GM18507 (cell line): Measurements from ENCODE around the gene SLC25A47.
"Not testable (repeated sequence)": the region's sequence is repeated elsewhere in the genome, so short reads cannot be mapped to it uniquely, and the experiment has no call there.

Source experiments
- DNase-seq: peaks from one replicate; pipeline ENCODE4 v3.0.0; 2011; ENCODE audit warnings: low read depth; ENCODE audit not compliant: insufficient read length; ENCODE audit errors: extremely low spot score
- FAIRE-seq: peaks from 2 replicates; lab custom pipeline; 2011; peaks lifted over from hg19 to GRCh38; lab: Jason Lieb, UNC

The SLC25A47 gene

DNA sequence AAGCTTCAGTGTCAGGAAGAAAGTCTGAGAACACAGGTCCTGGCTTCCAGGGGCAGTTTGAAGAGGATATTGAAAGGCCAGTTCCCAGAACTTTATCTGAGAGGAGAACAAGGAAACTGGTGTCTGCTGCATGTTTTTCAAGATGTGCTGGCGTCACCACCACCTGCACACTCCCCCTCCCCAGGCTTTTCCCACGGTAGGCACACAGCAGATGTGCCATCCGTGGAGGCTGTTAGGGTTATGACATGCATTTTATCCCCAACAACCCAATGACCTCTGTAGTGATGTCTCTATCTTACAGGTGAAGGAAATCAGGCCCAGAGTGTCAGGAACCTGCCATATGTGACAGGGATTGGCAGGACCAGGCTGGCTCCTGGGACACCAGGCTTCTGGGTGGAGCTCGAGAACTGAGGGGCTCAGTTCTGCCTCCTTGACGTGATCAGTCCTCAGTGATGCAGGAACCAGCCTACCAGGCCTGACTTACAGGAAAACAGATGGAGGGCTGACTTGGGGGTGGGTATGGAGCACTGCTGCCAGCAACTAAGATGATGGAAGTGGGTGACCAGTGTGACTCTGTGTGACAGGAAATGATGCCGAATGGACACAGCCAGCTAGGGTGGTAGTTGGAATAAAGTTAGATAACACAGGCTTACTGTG is 16.8 kb downstream of the SLC25A47 start:
- FAIRE-seq: no peak

DNA sequence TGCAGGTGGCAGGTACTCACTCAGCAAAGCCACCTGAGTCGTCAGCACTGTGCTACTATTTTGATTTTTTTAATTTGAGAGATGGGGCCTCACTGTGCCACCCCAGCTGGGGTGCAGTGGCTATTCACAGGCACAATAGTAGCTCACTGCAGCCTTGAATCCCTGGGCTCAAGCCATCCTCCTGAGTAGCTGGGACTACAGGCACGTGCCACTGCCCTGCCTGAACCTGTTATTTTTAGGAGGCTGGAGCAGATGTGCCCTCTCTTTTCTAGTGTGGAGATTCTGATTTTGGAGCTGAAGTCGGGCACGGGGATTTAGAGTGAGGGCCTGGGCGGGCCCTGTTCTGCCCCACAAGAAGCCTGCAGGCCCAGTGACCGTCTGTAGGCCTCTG is 17.3 kb downstream of the SLC25A47 start:
- FAIRE-seq (no peak), DNase-seq (no peak)

More for the DNA sequence above, 16.8 kb downstream of the SLC25A47 start:
- DNase-seq: no peak

DNA sequence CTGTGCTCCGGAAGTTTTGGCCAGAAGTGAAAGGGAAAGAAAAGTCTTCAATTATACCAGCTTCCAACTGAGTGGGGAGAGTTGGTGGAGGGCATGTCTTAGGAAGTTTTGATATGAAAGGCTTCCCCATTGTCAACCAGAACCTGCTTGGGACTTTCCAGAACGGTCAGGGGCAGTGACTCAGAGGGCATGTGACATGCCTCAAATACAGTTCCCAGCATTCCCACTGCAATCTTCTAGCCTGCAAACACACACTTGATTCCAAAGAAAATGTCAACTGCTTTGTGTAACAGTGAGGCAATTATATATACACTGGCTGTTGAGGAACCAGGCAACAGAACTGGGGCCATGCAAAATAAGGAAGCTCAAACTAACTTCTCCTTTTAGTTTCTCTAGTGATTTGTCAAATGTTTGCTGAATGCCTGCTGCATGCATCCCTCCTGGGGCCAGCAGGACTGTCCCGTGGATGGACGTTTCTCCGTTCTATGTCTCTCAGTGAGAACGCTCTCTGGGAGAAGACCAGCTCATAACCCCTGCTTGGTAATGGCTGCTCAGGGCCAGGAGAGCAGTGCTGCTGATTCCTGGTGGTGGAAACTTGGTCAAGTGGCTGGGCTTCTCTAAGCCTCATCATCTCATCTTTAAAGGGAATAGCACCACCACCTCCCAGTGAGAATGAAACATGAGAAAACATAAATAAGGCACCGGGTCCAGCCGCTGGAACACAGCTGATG is 18.3 kb downstream of the SLC25A47 start:
- DNase-seq (no peak), FAIRE-seq (peak; percentile 77)

DNA sequence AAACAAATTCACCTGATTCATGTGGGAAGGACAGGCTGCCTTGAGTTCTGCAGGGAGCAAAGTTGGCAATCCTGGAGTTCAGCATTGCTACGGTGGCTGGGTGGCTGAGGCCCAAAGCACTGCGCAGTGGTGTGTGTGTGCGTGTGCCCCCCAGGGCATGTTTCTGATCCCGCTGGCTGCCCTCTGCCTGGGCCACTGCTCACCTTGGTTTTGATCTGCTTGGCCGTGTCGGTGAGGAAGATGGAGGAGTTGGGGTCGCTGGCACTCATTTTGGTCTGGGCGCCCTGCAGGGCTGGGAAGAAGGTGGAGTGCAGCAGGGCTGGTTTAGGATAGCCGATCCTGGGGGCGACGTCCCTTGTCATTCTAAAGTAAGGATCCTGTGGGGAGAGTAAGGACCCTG is 19.1 kb downstream of the SLC25A47 start:
- FAIRE-seq (no peak), DNase-seq (no peak)

DNA sequence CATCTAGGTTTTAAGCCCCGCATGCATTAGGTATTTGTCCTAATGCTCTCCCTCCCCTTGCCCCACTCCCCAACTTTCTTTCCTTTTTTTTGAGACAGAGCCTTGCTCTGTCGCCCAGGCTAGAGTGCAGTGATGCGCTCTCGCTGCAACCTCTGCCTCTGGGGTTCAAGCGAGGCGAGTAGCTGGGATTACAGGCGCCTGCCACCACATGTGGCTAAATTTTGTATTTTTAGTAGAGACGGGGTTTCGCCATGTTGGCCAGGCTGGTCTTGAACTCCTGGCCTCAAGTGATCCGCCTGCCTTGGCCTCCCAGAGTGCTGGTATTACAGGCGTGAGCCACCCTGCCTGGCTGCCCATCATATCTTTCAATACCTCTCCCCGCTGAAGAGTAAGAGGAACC is 19.7 kb downstream of the SLC25A47 start:
- DNase-seq, FAIRE-seq: not testable (repeated sequence)

DNA sequence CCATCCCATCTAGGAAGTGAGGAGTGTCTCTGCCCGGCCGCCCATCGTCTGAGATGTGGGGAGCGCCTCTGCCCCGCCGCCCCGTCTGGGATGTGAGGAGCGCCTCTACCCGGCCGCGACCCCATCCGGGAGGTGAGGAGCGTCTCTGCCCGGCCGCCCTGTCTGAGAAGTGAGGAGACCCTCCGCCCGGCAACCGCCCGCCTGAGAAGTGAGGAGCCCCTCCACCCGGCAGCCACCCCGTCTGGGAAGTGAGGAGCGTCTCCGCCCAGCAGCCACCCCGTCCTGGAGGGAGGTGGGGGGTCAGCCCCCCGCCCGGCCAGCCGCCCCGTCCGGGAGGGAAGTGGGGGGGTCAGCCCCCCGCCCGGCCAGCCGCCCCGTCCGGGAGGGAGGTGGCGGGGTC is 21.5 kb downstream of the SLC25A47 start:
- FAIRE-seq, DNase-seq: not testable (repeated sequence)

DNA sequence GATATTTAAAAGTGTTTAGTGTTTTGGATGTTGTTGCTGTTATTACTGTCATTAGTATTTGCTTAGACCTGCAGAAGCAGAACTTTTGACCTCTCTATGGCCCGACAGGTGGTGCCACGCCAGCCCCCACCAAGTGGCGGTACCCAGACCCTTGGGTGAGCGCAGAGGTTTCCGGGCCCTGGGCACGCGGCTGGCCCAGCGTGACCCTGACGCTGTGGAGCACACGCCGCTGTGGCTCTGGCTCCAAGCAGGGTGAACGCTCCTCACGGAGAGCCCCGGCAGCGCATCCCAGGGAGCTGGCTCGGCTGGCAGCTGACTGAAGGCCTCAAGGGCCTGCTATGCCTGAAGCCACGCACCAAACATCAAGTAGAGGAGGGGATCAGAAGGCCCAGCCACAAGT is 22.6 kb downstream of the SLC25A47 start:
- FAIRE-seq: no peak

DNA sequence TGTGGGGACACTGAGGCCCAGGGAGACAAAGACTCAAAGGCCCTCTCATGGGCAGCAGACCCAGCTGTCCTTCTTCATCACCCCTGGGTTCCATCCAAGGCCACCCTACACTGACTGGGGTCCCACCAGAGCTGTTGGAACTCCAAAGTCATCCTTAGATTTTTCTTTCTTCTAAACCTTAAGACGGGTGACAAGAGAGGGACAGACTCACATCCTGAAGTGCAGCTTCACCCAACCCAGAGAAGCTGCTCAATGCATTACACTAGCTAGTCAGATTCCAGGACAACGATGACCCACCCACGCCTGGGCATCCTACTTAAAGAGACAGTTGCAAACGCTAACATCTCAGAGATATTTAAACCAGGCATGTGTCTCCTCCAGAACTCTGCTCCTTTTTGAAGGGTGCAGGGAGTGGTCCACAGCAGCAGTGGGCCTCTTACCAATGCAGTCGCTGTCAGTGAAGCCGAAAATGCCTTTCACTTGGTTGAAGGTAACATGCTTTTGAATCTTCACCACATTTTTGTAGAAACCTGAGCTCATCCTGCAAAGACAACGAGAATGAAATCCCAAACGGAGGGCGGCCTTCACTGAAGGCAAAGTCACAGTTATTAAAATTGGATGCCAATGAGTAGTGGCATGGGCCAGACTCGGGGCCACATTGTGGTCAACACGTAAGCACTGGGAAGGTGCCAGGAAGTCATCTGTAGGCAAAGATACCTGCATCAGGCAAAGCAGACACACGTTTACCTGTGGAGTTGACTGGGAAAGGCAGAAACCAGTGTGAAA is 23.4 kb downstream of the SLC25A47 start:
- FAIRE-seq (no peak), DNase-seq (no peak)

More for the DNA sequence above, 22.6 kb downstream of the SLC25A47 start:
- no peak for DNase-seq

DNA sequence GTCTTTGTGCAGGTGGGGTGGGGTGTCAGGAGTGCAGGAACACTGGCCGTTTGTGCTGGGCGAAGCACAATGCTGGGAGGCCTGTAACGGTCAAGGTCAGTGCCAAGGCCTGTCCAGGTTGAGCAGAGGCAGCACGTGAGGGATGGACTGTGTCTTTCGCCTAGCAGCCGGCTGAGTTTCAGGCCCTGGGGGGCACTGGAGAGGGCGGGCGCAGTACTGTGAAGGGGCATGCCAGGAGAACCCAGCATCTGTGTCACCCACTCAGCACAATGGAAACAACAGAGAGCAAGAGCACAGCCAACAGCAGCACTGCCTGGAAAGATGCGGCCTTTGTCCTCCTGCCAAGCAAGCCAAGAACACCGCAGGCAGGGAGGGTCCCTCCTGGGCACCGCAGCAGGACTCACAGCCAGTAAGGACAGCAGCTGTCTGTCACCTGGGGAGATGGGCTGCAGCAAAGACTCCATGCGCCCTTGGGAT is 25.2 kb downstream of the SLC25A47 start:
- no peak for DNase-seq
- FAIRE-seq: no peak

DNA sequence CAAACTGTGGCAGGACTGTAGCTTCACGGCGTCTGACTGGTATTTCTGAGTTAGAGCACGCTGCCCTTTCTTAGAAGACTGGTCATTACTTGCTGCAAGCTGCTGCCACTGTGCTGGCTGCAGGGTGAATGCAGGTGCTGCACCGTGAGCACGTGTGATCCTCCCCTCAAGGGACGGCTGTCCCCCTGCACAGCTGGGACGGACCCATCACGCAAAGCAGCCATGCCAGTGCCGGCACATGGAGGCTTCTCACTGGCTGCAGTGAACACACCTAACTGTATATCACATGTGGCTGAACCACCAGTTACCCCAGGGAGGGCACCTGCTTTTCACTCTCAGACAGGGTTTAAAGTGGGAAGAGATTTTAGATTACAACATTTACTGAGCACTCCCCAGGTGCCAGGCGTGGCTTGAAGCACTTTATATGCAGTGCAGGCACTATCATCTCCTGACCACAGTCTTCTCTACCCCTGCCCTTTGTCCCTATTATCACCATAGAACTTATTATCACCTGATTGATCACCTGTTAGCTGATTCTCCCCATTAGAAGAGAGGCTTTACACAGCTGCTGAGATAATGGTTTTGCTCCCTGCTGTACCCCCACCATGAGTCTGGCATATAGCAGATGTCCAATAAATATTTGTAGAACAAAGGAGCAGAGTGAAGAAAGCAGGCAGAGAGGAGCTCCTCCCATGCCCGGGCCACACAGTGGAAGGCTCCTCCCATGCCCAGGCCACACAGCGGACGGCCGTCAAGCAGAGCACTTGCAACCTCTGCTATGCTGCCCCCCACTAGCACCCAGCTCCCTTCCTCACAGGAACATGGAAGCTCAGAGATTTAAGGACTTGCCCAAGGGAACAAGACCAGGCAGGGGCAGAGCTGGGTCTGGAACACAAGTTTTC is 25.9 kb downstream of the SLC25A47 start:
- FAIRE-seq (no peak), DNase-seq (no peak)

DNA sequence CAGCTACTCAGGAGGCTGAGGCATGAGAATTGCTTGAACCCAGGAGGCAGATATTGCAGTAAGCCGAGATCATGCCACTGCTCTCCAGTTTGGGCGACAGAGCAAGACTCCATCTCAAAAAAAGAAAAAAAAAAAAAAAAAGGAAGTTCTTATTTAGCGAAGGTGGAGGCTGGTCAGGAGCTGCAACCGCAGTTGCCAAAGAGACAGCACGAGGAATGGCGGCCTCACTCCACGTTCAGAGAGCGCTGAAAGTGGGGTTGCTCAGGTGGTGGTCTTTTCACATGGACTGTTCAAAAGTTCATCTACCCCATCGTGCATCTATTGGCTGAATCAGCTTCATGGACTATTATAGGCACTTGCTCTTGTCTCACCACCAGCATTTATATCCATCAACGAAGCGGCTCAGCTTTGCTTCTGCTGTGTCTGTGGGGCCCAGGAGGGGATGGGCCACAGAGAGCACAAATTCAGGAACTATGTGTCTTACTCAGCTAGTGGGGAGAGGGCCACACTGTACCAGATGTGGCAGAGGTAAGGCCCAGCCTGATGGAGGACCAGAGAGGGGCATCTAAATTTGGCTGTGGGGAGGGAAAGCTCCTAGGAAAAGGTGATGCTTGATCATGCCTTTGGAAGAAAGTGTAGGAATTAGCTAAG is 27.3 kb downstream of the SLC25A47 start:
- no peak for DNase-seq
- FAIRE-seq: no peak

DNA sequence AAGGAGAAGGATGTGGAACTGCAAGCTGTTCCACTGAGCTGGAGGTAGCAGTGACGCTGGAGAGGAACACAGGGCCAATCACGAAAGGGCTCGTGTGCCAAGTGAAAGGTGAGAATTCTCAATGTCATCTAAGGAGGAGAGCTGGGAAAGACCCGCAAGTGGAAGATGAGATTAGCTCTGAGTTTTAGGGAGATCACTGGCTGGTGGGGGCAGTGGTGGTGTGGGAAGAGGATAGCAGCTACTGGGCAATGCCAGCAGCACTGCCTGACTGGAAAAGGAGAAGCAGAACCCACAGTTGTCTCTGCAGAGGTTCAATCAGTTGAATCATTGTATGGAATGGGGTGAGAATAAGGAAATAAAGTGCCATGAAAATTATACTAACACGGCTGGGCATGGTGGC is 27.8 kb downstream of the SLC25A47 start:
- FAIRE-seq (no peak), DNase-seq (no peak)

DNA sequence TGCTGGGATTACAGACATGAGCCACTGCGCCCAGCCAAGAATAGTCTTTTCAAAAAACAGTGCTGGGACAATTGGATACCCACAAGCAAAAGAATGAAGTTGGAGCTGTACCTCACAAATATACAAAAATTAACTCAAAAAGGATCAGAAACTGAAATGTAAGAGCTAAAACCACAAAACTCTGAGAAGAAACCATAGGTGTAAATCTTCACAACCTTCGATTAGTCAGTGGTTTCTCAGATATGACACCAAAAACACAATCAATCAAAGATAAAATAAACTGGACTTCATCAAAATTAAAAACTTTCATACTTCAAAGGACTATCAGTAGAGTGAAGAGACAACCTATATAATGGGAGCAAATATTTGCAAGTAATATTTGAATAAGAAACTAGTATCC is 35.3 kb downstream of the SLC25A47 start:
- FAIRE-seq (peak; percentile 72), DNase-seq (no peak)

DNA sequence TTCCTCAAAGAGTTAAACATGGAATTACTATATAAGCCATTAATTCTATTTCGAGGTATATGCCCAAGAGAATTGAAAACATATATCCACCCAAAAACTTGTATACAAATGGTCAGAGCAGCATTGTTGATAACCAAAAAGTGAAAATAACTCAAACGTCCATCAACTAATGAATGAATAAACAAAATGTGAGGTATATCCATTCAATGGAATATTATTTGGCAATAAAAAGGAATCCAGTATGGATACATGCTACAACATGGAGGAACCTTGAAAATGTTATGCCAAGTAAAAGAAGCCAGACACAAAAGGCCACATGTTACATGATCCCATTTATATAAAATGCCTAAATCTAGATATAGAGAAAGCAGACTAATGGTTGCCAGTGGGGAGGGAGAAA is 36.0 kb downstream of the SLC25A47 start:
- DNase-seq (no peak), FAIRE-seq (peak; percentile 26)

DNA sequence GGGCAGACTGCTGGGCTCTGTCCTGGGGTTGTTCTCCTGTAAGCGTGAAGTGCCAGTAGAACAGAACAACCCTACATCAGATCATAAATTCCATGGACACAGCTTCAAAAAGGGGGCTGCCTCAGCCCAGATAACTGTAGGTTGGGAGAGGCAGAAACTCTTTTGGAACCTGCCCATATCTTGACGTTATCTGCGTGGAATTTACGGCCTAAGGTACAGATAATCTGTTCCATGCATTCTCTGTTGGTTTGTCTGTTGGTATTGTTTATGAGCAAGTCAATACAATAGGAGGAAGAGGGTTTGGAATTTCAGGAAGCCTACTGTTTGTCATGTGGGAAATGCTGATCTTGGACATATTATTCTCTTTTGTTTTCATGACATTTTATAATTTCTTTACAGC is 36.7 kb downstream of the SLC25A47 start:
- DNase-seq: no peak
- FAIRE-seq: no peak

DNA sequence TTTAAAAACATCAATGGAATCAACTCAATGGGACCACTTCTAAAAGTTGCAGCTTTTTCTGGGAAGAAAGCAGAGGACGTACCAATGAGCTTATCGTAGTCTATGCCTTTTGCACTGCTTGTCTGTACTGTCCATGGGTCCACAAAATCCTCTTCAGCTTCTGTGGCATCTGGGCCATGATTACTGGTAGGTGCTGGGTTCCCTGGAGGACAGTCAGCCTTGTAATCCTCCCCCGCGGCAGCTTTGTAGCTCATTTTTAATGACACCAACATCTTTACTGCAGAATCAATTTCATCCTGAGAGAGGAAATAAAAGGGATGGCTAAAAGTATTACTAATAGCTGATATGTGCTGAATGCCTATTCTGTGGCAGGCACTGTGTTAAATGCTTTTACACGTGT is 38.5 kb downstream of the SLC25A47 start:
- no peak for FAIRE-seq
- DNase-seq: no peak

DNA sequence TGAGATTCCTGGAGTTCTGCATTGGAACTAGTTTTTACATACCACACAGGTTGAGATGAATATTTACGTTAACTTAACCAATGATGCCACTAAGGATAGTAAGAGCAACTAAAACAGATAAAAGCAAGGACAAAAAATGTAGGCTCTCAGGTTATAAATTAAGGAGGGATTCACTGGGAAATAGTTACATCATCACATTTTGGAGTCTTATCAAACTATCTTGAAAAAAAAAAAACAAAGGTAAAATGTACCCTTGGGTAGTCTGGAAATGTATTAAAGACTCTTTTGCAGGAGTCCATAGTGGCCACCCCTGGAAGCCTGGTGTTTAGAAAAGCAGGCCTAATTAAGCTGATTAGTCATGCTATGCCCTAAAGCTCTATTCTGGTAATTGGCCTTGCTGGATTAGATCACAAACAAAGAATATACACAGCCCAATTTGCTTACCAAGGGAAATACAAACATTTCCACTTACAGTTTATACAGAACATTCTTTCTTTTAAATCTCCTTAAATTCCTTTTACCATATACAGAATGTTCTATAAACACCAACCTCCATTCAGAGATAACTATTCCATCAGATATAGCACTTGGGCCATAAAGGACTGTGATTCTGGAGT is 39.3 kb downstream of the SLC25A47 start:
- no peak for DNase-seq
- no peak for FAIRE-seq

DNA sequence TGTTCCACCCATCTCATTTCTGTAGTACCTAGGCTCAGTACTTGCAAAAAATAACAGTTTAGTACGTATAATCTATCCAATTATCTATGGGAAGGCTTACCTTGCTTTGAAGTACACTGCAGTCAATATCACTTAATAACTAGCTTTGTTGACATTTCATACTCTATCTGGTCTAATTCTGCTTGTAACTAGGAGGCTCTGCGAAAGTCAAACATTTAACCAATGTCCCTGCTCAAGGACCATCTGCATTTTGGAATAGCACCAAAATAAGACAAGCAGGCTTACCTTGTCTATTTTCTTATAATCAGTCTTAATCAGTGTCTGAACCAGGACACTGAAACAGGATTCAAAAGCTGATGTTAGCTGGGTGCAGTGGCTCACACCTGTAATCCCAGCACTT is 39.9 kb downstream of the SLC25A47 start:
- DNase-seq (no peak), FAIRE-seq (no peak)

DNA sequence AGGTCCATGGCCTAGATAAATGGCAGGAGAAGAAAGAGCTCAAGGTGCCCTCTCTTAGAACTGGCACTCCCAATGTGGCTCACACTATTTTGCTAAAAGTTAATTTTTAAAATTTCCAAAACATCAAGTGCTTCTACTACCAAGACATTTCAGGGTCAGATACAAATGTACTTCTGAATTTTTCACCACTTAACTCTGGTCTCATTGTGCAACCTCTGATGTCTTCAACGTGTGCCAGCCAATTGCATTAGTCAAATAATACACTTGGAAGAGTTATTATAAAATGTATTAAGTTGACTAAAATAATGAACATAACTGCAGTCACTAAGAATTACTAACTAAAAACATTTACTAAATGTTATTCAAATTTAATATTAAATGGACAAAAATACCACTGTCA is 41.3 kb downstream of the SLC25A47 start:
- no peak for FAIRE-seq
- no peak for DNase-seq
